Measurements from ENCODE around the gene RAD52.

Gene RAD52

DNA sequence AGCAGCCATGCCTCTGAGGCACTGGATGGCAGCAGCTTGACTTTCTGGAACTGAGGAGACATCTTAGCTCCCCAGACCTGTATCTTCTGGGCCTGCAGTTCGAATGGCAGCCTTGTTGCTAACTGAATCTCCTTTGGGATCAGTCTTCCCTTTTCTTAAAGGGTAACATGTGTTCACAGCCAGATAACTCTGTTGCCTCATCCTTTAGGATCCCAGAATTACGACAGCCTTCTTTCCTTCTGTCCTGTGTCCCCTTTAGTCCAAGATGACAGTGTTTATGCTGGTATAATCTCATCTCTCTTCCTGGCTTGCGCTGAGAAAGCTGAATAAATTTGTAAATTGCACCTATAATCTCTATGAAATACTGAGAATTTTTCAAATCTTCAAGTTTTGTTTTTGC lies 32.5 kb upstream of the RAD52 start:
- Histone ChIP-seq H3K9ac (ENCODE audit: low read length) (no peak overlapping the region), H3K27me3 (ENCODE audit: control insufficient read depth, insufficient read depth, low read length) (no peaks in the 10 kb centered on the region), H3K27ac (ENCODE audit: low read length) (no peak overlapping the region), H3K4me3 (ENCODE audit: low read length) (no peak overlapping the region), H3K4me1 (ENCODE audit: control insufficient read depth, low read depth, low read length) (no peaks in the 10 kb centered on the region), H3K9me3 (ENCODE audit: control insufficient read depth, low read depth, low read length) (no peaks in the 10 kb centered on the region), H3K36me3 (ENCODE audit: control insufficient read depth, low read depth, low read length) (no peaks in the 10 kb centered on the region)

DNA sequence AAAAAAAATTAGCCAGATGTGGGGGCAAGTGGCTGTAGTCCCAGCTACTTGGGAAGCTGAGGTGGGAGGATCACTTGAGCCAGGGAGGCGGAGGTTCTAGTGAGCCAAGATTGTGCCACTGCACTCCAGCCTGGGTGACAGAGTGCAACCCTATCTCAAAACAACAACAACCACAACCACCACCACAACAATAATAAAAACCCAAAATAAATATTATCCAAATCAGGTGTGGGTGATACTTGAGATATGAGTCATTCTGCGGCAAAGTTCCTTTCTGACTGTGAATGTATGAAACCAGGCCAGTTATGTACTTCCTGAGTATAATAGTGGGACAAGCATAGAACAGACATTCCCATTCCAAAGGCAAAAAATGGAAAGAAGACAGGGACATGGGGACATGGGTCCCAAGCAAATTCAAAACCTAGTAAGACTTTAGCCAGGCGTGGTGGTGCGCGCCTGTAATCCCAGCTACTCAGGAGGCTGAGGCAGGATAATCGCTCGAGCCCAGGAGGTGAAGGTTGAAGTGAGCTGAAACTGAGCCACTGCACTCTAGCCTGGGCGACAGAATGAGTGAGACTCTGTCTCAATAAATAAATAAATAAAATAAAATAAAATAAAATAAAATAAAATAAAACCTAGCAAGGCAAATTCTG lies 31.8 kb upstream of the RAD52 start:
- H3K9me3 ChIP-seq (ENCODE audit: control insufficient read depth, low read depth, low read length): no peaks in the 10 kb centered on the region
- no peak overlapping the region for H3K9ac ChIP-seq (ENCODE audit: low read length)
- H3K27me3 ChIP-seq (ENCODE audit: control insufficient read depth, insufficient read depth, low read length): no peaks in the 10 kb centered on the region
- no peak overlapping the region for H3K27ac ChIP-seq (ENCODE audit: low read length)
- no peak overlapping the region for H3K4me3 ChIP-seq (ENCODE audit: low read length)
- no peaks in the 10 kb centered on the region for H3K4me1 ChIP-seq (ENCODE audit: control insufficient read depth, low read depth, low read length)
- no peaks in the 10 kb centered on the region for H3K36me3 ChIP-seq (ENCODE audit: control insufficient read depth, low read depth, low read length)

- H3K36me3 ChIP-seq (ENCODE audit: control insufficient read depth, low read depth, low read length): no peaks in the 10 kb centered on the region
- no peak overlapping the region for H3K9ac ChIP-seq (ENCODE audit: low read length)
- no peak overlapping the region for H3K4me3 ChIP-seq (ENCODE audit: low read length)
- H3K27me3 ChIP-seq (ENCODE audit: control insufficient read depth, insufficient read depth, low read length): no peaks in the 10 kb centered on the region
- no peak overlapping the region for H3K27ac ChIP-seq (ENCODE audit: low read length)
- no peaks in the 10 kb centered on the region for H3K4me1 ChIP-seq (ENCODE audit: control insufficient read depth, low read depth, low read length)
- H3K9me3 ChIP-seq (ENCODE audit: control insufficient read depth, low read depth, low read length): no peaks in the 10 kb centered on the region
Measured at GRCh38 chr12:979349-979748, 29.9 kb upstream of the RAD52 start.

DNA sequence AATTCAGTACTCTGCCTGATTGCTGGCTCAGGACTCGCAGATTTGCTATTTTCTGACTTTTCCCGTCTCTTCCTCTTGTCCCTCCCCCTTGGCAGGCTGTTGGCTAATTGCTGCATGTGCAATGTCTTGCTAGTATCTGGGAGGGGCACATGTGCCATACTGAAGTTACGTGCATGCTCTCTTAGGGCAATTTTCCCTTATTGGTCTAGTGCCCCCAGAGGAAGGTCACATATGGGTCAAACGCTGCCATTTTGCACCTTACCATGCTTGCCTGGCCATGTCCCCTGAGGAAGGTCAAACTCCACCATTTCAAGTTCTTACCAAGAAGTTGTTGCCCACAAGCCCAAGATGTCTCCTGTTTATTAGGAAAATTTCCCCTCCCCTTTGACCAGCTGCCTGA lies 27.7 kb upstream of the RAD52 start:
- H3K27ac ChIP-seq (ENCODE audit: low read length): no peak overlapping the region
- no peak overlapping the region for H3K4me3 ChIP-seq (ENCODE audit: low read length)
- no peaks in the 10 kb centered on the region for H3K27me3 ChIP-seq (ENCODE audit: control insufficient read depth, insufficient read depth, low read length)
- no peaks in the 10 kb centered on the region for H3K4me1 ChIP-seq (ENCODE audit: control insufficient read depth, low read depth, low read length)
- H3K9ac ChIP-seq (ENCODE audit: low read length): no peak overlapping the region
- H3K9me3 ChIP-seq (ENCODE audit: control insufficient read depth, low read depth, low read length): no peaks in the 10 kb centered on the region
- no peaks in the 10 kb centered on the region for H3K36me3 ChIP-seq (ENCODE audit: control insufficient read depth, low read depth, low read length)

- Histone ChIP-seq H3K27me3 (ENCODE audit: control insufficient read depth, insufficient read depth, low read length) (no peaks in the 10 kb centered on the region), H3K36me3 (ENCODE audit: control insufficient read depth, low read depth, low read length) (no peaks in the 10 kb centered on the region), H3K9ac (ENCODE audit: low read length) (no peak overlapping the region), H3K4me3 (ENCODE audit: low read length) (no peak overlapping the region), H3K4me1 (ENCODE audit: control insufficient read depth, low read depth, low read length) (no peaks in the 10 kb centered on the region), H3K9me3 (ENCODE audit: control insufficient read depth, low read depth, low read length) (no peaks in the 10 kb centered on the region), H3K27ac (ENCODE audit: low read length) (no peak overlapping the region)
Measured at GRCh38 chr12:976644-977043, 27.1 kb upstream of the RAD52 start.

- Histone ChIP-seq H3K4me3 (ENCODE audit: low read length) (no peak overlapping the region), H3K27ac (ENCODE audit: low read length) (no peak overlapping the region), H3K4me1 (ENCODE audit: control insufficient read depth, low read depth, low read length) (no peaks in the 10 kb centered on the region), H3K9ac (ENCODE audit: low read length) (no peak overlapping the region), H3K36me3 (ENCODE audit: control insufficient read depth, low read depth, low read length) (no peaks in the 10 kb centered on the region), H3K27me3 (ENCODE audit: control insufficient read depth, insufficient read depth, low read length) (no peaks in the 10 kb centered on the region), H3K9me3 (ENCODE audit: control insufficient read depth, low read depth, low read length) (no peaks in the 10 kb centered on the region)
Measured at GRCh38 chr12:974271-974862, 24.9 kb upstream of the RAD52 start.

DNA sequence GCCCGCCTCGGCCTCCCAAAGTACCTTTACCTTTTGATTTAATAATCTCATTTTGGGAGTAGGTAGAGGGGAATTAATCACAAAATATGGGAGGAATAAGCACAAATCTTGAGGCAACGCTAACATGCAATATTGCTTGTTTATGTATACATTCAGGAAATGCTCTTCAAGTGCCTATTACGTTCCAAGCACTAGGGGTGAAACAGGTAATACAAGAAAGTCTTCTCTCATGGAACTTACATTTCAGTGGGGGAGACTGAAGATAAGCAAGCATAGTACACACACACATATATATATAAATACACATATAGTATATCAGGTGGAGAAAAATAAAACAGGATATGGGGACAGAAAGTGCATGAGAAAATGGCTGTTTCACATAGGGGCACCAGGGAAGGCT lies 22.5 kb upstream of the RAD52 start:
- H3K36me3 ChIP-seq (ENCODE audit: control insufficient read depth, low read depth, low read length): no peaks in the 10 kb centered on the region
- no peaks in the 10 kb centered on the region for H3K27me3 ChIP-seq (ENCODE audit: control insufficient read depth, insufficient read depth, low read length)
- no peak overlapping the region for H3K9ac ChIP-seq (ENCODE audit: low read length)
- H3K9me3 ChIP-seq (ENCODE audit: control insufficient read depth, low read depth, low read length): no peaks in the 10 kb centered on the region
- H3K4me3 ChIP-seq (ENCODE audit: low read length): no peak overlapping the region
- H3K4me1 ChIP-seq (ENCODE audit: control insufficient read depth, low read depth, low read length): no peaks in the 10 kb centered on the region
- H3K27ac ChIP-seq (ENCODE audit: low read length): no peak overlapping the region

GRCh38 chr12:969821-970220 lies 20.3 kb upstream of the RAD52 start:
- Histone ChIP-seq H3K4me3 (ENCODE audit: low read length) (no peak overlapping the region), H3K9me3 (ENCODE audit: control insufficient read depth, low read depth, low read length) (no peaks in the 10 kb centered on the region), H3K36me3 (ENCODE audit: control insufficient read depth, low read depth, low read length) (no peaks in the 10 kb centered on the region), H3K27me3 (ENCODE audit: control insufficient read depth, insufficient read depth, low read length) (no peaks in the 10 kb centered on the region), H3K27ac (ENCODE audit: low read length) (no peak overlapping the region), H3K9ac (ENCODE audit: low read length) (no peak overlapping the region), H3K4me1 (ENCODE audit: control insufficient read depth, low read depth, low read length) (no peaks in the 10 kb centered on the region)

DNA sequence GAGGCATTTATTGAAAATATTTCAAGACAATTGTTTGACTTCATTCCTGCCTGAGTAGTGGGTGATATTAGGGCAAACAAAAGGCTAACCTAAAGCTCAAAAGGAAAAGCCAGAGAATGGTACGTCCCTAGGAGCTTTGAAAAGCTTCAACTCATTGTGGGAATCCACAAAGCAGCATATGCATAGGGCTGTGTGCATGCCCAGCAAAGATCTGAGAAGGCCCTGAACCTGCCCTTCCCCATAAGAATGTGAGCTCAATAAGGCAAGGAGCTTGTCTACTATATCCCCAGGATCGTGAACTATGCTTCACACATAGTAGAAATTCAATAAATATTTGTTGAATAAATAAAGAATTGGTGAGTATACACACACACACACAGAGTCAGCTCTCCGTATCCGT lies 19.1 kb upstream of the RAD52 start:
- Histone ChIP-seq H3K27ac (ENCODE audit: low read length) (no peak overlapping the region), H3K9me3 (ENCODE audit: control insufficient read depth, low read depth, low read length) (no peaks in the 10 kb centered on the region), H3K36me3 (ENCODE audit: control insufficient read depth, low read depth, low read length) (no peaks in the 10 kb centered on the region), H3K4me1 (ENCODE audit: control insufficient read depth, low read depth, low read length) (no peaks in the 10 kb centered on the region), H3K27me3 (ENCODE audit: control insufficient read depth, insufficient read depth, low read length) (no peaks in the 10 kb centered on the region), H3K9ac (ENCODE audit: low read length) (no peak overlapping the region), H3K4me3 (ENCODE audit: low read length) (no peak overlapping the region)

DNA sequence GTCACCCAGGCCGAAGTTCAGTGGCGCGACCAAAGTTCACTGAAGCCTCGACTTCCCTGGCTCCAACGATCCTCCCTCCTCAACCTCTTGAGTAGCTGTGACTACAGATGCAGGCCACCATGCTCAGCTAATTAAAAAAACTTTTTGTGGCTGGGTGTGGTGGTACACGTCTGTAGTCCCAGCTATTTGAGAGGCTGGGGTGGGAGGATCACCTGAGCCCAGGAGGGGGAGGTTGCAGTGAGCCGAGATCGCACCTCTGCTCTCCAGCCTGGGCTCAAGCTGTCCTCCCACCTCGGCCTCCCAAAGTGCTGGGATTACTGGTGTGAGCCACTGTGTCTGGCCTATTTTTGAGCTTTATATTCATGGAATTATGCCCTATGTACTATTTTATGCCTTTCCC lies 18.1 kb upstream of the RAD52 start:
- Histone ChIP-seq H3K27me3 (ENCODE audit: control insufficient read depth, insufficient read depth, low read length) (no peaks in the 10 kb centered on the region), H3K9me3 (ENCODE audit: control insufficient read depth, low read depth, low read length) (no peaks in the 10 kb centered on the region), H3K9ac (ENCODE audit: low read length) (no peak overlapping the region), H3K27ac (ENCODE audit: low read length) (no peak overlapping the region), H3K4me1 (ENCODE audit: control insufficient read depth, low read depth, low read length) (no peaks in the 10 kb centered on the region), H3K4me3 (ENCODE audit: low read length) (no peak overlapping the region), H3K36me3 (ENCODE audit: control insufficient read depth, low read depth, low read length) (no peaks in the 10 kb centered on the region)

DNA sequence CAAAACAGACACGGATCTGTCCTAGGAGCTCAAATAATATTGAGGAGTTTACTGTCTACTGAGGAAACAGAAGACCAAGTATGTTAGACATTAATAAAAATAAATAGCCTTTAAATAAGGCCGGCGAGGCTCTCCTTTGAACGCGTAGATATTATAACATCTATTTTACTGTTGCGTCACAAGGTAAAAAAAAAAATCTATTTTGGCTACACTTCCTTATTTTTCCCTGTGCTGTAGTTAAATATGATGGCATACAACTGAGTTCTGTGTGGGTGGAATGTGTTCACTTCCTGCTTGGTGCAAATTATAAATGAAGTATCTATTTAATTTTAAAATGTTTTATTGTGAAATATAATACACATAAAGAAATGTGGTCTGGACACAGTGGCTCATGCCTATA lies 17.2 kb upstream of the RAD52 start:
- Histone ChIP-seq H3K9me3 (ENCODE audit: control insufficient read depth, low read depth, low read length) (no peaks in the 10 kb centered on the region), H3K4me3 (ENCODE audit: low read length) (no peak overlapping the region), H3K27ac (ENCODE audit: low read length) (no peak overlapping the region), H3K36me3 (ENCODE audit: control insufficient read depth, low read depth, low read length) (no peaks in the 10 kb centered on the region), H3K4me1 (ENCODE audit: control insufficient read depth, low read depth, low read length) (no peaks in the 10 kb centered on the region), H3K9ac (ENCODE audit: low read length) (no peak overlapping the region), H3K27me3 (ENCODE audit: control insufficient read depth, insufficient read depth, low read length) (no peaks in the 10 kb centered on the region)

- Histone ChIP-seq H3K9ac (ENCODE audit: low read length) (no peak overlapping the region), H3K4me1 (ENCODE audit: control insufficient read depth, low read depth, low read length) (peaks cover 5% of the 10 kb centered on the region), H3K4me3 (ENCODE audit: low read length) (no peak overlapping the region), H3K9me3 (ENCODE audit: control insufficient read depth, low read depth, low read length) (no peaks in the 10 kb centered on the region), H3K27ac (ENCODE audit: low read length) (no peak overlapping the region), H3K27me3 (ENCODE audit: control insufficient read depth, insufficient read depth, low read length) (no peaks in the 10 kb centered on the region), H3K36me3 (ENCODE audit: control insufficient read depth, low read depth, low read length) (no peaks in the 10 kb centered on the region)
Measured at GRCh38 chr12:958588-959123, 9.2 kb upstream of the RAD52 start.

Data from iPS-18a (cell line).